Measurements from ENCODE around the gene ZKSCAN5.

DNA sequence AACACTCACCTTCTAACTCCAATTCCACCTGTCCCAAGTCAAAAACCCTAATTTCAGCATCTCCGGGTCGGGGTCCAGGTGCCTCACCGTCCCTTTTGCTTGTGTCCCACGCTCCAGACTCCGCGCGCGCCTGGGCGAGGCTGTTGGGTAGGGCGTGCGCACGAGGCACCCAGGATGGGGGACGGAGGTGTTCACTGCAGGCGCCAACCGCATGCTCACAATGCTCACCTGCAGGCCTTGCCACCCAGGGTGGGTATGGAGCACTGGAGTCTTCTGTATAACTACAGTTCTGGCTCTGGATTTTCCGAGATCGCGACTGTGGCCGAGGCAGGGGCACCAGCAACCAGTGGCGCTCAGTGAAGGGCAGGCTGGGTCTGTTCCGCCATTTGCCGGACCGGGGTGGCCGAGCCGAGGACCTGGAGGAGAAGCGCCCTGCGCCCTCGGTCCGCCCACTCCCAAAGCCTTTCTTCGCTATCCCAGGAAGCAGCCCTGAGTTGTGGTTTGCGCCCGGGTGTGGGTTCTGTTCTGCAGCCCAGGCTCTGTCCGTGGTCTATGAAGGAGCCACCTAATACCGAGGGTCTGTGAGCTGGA is 38.7 kb downstream of the ZKSCAN5 start:
- TF ChIP-seq, protein P1, sequence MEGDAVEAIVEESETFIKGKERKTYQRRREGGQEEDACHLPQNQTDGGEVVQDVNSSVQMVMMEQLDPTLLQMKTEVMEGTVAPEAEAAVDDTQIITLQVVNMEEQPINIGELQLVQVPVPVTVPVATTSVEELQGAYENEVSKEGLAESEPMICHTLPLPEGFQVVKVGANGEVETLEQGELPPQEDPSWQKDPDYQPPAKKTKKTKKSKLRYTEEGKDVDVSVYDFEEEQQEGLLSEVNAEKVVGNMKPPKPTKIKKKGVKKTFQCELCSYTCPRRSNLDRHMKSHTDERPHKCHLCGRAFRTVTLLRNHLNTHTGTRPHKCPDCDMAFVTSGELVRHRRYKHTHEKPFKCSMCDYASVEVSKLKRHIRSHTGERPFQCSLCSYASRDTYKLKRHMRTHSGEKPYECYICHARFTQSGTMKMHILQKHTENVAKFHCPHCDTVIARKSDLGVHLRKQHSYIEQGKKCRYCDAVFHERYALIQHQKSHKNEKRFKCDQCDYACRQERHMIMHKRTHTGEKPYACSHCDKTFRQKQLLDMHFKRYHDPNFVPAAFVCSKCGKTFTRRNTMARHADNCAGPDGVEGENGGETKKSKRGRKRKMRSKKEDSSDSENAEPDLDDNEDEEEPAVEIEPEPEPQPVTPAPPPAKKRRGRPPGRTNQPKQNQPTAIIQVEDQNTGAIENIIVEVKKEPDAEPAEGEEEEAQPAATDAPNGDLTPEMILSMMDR (IDR thresholded peaks at IDR 0.05; ENCODE audit: extremely low read depth in 1 of 2, insufficient read depth in 1 of 2, low read depth in 1 of 2, low read length in 2 of 2): no peak
- no peak for TF ChIP-seq POLR2AphosphoS5 (IDR thresholded peaks at IDR 0.05; ENCODE audit: insufficient read depth, low read depth, low read length)
- TF ChIP-seq, protein P2, sequence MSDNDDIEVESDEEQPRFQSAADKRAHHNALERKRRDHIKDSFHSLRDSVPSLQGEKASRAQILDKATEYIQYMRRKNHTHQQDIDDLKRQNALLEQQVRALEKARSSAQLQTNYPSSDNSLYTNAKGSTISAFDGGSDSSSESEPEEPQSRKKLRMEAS (IDR thresholded peaks at IDR 0.05; ENCODE audit: insufficient read depth, insufficient read length): no peak

All from endothelial cell of umbilical vein (primary cell).